Activated CD4-positive, CD25-positive, alpha-beta regulatory T cell treated with anti-CD3 and anti-CD28 coated beads, Interleukin-2, amount 50 U/mL, for 16 hours (primary cell): ENCODE measurements around the gene NHSL1.

Source experiments
- DNase-seq: peaks from one replicate; pipeline ENCODE4 v3.0.0-alpha.2; 2020; ENCODE audit warnings: low read depth, low spot score

NHSL1 gene

DNA sequence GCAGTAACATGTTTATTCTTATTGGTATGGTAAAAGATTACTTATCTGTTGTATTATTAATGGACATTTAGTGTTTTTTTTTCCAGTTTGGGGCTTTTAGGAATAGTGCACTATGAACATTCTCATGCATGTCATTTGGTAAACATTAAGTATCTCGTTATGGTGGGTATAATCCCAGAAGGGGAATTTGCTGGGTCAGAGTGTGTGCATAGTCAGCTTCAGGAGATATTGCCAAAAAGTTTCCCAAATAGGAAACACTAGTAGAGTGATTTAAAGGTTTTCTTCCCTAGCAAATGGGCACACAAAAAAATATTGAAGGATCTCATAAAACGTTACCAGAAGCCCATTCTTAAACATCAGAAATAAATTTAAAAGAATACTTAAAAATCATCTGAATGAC, 25.2 kb upstream of the NHSL1 start:
- no peak for DNase-seq

DNA sequence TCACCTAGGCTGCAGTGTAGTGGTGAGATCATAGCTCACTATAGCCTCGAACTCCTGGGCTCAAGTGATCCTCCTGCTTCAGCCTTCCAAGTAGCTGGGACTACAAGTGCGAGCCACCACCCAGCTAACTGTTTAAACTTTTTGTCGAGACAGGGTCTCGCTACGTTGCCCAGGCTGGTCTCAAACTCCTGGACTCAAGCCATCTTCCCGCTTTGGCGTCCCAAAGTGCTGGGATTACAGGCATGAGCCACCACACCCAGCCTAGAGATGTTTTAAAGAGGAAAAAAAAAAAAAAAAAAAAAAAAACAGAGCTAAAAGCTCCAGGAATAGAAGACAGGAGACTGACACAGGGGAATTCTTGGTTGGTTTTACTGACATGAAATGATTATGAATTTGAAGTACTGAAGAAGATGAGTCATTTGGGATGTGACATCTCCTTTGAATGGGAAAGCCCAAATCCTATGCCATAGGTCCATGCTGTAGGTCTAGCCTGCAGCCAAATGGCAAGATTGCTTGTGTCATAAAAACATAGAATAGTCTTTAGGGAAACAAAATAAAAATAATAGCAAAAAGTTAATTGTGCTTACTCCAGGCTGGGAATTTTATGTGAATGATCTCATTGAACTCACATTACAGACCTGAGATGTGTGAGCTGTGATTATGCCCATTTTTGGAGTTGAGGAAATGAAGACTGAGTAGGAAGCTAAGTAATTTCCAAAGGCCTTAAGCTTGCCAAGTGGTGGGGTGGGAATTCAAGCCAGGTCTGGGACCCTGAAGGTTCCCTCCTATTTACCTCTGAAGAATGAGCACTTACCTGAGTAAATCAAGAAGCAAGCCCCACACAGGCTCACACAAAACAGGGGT, 24.3 kb upstream of the NHSL1 start:
- no peak for DNase-seq

- no peak for DNase-seq
These were observed 23.3 kb upstream of the NHSL1 start for GRCh38 chr6:138522611-138523010.

- DNase-seq, result no peak
These were observed 22.5 kb upstream of the NHSL1 start for GRCh38 chr6:138521790-138522189.

GRCh38 chr6:138520463-138520862, 21.2 kb upstream of the NHSL1 start:
- no peak for DNase-seq

GRCh38 chr6:138518054-138518453, 18.8 kb upstream of the NHSL1 start:
- no peak for DNase-seq

DNA sequence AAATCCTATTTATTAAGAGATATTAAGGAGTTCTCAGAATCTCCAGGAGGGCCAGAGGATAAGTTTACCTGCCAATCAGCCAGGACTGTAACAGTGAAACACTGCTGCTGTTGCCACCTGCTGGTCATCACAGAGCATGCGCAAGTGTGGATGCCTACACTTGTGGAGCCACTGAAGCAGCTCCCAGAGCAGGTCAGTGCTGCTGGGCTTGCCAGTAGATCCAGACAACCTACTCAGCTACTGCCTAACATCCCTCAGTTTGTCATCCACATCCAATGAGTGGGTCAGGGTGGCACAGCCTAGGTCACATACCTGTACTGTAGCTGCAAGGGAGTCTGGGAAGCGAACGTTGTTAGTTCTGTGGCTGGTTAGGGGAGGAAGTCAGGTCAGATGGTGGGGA, 18.3 kb upstream of the NHSL1 start:
- DNase-seq, result peak; percentile 39

DNA sequence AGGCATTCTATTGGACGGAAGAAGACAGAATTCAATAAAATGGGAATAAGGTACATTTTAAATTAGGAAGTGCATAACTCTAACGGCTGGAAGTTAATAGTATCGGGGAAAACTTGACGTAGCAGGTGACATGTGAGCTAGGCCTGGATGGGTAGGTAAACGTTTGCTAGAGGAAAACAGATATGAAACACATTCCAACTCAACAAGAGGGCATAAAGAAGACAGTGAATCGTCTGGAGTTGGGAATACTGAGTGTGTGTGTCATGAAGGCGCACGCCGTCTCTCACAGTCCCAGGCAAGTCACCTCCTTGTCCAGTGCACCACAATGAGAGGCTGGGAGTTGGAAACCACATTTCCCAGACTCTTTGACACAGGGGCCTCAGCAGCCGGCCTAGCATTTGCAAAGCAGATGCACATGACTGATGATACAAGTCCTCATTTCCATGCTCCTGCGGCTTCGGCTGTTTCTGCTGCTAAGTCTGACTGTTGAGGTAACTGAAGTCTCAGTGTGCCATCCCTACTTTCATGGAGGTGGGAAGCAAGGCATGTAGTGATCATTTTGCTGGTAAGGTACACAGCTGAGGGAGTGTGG, 16.5 kb upstream of the NHSL1 start:
- no peak for DNase-seq

GRCh38 chr6:138514860-138515540, 15.7 kb upstream of the NHSL1 start:
- no peak for DNase-seq

- no peak for DNase-seq
These were observed 13.3 kb upstream of the NHSL1 start for GRCh38 chr6:138512609-138513008.

DNA sequence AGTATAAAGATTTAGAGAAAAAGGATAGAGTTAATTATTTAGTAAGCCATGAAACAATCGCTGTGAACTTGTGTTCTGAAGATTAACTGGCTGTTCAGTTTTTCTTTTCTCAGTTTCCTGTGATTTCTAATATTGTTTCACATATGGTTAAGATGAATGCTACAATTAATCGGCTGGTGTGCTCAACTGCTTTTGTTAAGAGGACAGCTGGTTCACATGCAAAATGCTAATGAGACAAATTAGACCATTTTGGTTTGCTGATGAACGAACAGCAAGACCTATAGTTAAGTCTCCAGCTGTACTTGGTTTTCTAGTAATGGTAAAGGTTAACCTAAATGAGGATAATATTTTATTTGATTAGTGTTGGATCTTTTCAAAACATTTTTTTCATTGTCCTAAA, 10.8 kb upstream of the NHSL1 start:
- no peak for DNase-seq

DNA sequence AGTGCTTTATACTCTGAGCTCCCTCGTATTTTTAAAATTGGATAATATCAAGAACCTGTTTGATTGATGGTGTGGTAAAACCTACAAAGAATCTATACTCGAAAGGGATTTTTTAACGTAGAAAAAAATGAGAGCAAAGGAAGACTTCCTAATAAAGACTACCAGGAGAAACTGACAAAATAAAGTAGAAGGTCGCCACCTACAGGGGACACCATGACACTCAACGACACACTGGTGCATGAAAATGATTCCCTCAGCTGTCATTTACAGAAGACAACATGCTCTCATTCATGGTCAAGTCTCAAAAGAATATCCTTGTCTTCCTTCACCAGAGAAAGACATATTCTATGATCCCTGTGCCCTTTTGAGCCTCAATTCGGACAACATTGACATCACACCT, 10.1 kb upstream of the NHSL1 start:
- DNase-seq, result no peak

DNA sequence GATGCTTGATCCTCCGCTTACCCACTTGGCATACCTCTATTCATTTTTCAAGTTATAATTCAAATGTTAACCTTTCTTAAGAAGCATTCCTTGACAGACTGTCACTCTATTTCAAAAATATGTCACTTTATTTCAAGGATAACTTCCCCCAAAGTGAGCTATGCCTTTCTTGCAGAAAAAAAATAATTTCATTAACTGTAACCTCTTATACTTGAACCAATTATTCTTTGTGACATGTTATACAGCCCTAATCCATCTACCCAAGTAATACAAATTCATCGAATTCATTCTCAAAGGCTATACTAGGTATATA, 9.3 kb upstream of the NHSL1 start:
- DNase-seq, result no peak

- DNase-seq, result no peak
These were observed 8.8 kb upstream of the NHSL1 start for GRCh38 chr6:138507977-138508675.

DNA sequence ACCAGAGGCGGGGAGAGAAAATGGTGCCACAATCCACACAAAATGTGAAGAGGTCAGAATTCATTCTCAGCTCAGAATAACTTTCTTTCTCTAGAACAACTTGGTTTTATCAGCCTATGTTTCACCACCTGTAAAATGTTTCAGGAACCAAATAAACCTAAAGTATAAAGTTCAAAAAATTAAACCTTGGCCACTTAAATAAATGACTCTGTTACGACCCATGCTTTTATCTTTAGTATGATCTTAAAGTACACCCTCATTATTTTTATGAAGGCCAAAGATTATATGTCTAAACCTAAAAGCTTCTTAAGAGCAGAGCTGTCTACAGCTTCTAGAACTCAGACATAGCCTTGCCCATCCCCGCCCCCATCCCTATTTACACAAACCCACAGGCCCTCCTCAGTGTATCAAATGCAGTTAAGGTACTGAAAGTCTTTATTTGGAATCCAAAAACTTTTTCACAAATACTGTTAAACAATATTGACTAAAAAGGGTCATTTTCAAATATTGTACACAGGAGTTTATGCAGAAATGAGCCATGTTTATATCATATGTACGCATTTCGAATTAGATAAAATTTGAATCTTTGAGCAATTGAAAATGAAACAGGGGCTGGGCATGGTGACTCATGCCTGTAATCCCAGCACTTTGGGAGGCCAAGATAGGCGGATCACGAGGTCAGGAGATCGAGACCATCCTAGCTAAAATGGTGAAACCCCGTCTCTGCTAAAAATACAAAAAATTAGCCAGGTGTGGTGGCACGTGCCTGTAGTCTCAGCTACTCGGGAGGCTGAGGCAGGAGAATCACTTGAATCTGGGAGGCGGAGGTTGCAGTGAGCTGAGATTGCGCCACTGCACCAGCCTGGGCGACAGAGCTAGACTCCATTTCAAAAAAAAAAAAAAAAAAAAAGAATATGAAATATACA, 5.7 kb upstream of the NHSL1 start:
- no peak for DNase-seq

DNA sequence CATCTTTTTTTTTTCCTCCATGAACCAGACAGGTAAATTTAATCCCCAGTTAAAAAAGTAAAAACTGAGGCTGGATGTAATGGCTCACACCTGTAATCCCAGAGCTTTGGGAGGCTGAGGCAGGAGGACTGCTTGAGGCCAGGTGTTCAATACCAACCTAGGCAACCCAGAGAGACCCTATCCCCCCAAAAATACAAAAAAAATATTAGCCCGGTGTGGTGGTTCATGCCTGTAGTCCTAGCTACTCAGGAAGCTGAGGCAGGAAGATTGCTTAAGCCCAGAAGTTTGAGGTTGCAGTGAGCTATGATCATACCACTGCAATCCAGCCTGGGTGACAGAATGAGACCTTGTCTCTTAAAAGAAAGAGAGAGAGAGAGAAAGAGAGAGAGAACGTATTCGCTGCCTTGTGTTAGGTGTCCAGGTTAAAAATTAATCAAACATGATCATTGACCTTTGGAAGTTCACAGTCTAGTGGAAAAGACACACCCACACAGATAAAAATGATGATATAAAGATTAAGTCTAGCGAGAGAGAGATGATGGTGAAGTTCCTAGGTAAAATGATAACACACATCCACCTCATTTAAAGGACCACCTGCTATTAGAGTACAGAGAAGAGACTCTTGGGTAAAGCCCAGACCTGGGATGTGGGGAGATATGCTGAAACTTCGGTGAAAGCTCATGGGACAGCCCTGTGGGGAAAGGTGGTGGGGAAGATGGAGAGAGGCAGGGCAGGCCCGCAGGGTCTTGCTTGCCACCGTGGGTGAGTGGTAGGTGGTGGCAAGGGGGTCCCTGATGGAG, 4.8 kb upstream of the NHSL1 start:
- no peak for DNase-seq

- DNase-seq, result no peak
These were observed 3.3 kb upstream of the NHSL1 start for GRCh38 chr6:138502546-138502945.

- DNase-seq, result no peak
These were observed 1.7 kb upstream of the NHSL1 start for GRCh38 chr6:138500867-138501446.

DNA sequence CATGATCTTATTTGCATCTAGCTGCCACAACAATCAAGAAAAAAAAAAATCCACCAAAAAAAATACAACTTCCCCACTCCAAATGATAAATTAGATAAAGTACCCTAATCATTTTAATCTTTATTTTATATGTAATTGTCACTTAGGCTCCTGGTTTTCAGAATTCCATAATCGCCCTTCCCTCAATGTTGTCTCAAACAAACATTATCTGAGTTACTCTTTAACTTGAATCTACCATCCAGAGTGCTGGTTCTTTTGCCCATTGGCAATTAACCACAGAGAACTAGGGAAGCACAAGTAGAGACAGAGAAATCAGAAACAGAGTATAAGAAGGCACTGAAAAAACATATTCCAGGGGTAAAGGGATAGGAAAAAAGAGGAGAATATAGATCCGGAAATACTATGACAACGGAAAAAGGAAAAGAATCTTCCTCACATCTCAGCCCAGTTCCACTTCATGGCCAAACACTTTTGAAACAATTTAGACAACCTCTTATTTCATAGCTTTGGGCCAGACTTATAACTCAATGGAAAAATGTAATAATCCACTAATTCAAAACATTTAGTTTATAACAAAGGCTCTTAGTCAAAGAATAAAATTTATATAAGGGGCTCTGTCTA, 861 bp upstream of the NHSL1 start:
- DNase-seq, result no peak
